ENCODE data around the gene PCDHA3.

Gene PCDHA3

GRCh38 chr5:140800816-140801493 is at the start of gene PCDHA3:
Gene PCDHA3 (plus strand): TSS chr5:140801057.
- peaks cover 2% of the 10 kb centered on the region for H3K9me3 ChIP-seq (ENCODE audit: severe bottlenecking)
- H3K4me3 ChIP-seq (ENCODE audit: severe bottlenecking): no peak within 1 kb of the TSS
- H3K4me1 ChIP-seq (ENCODE audit: insufficient read depth, poor library complexity, severe bottlenecking): no peaks in the 10 kb centered on the region
- peaks cover 25% of the 10 kb centered on the region for H3K27me3 ChIP-seq (ENCODE audit: insufficient read depth, poor library complexity, severe bottlenecking)
- ATAC-seq (ENCODE audit: low read depth) (no peak), DNase-seq (ENCODE audit: low spot score) (no peak)
- TF ChIP-seq, protein P1, sequence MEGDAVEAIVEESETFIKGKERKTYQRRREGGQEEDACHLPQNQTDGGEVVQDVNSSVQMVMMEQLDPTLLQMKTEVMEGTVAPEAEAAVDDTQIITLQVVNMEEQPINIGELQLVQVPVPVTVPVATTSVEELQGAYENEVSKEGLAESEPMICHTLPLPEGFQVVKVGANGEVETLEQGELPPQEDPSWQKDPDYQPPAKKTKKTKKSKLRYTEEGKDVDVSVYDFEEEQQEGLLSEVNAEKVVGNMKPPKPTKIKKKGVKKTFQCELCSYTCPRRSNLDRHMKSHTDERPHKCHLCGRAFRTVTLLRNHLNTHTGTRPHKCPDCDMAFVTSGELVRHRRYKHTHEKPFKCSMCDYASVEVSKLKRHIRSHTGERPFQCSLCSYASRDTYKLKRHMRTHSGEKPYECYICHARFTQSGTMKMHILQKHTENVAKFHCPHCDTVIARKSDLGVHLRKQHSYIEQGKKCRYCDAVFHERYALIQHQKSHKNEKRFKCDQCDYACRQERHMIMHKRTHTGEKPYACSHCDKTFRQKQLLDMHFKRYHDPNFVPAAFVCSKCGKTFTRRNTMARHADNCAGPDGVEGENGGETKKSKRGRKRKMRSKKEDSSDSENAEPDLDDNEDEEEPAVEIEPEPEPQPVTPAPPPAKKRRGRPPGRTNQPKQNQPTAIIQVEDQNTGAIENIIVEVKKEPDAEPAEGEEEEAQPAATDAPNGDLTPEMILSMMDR (IDR thresholded peaks at IDR 0.05; ENCODE audit: poor library complexity, severe bottlenecking): peak; percentile 20
- no peaks in the 10 kb centered on the region for H3K36me3 ChIP-seq (ENCODE audit: low read depth)
- H3K27ac ChIP-seq (ENCODE audit: poor library complexity, severe bottlenecking): no peak within 1 kb of the TSS

DNA sequence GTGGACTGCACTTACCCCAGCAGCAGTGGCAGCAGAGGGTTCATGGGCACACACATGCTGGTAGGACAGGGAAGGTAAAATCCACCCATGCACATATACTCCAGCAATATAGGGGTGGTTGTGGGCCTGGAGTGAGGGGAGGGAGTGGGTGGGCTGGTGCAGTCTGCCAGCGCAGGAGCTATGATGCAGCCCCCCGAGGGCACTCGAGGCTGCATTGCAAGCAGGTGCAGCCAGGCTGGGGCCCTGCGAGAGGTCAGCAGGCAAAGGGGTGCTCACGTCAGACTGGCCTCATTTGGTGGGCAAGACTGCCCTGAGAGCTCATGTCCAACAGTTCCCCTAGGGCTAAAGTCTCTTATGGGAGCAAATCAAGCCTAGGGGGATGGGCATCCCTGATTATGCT is 47.3 kb upstream of the PCDHA3 start:
- DNase-seq (ENCODE audit: low spot score) (no peak), ATAC-seq (ENCODE audit: low read depth) (no peak)
- TF ChIP-seq, protein P1 (IDR thresholded peaks at IDR 0.05; ENCODE audit: poor library complexity, severe bottlenecking): no peak
- Histone ChIP-seq H3K4me1 (ENCODE audit: insufficient read depth, poor library complexity, severe bottlenecking) (no peaks in the 10 kb centered on the region), H3K27ac (ENCODE audit: poor library complexity, severe bottlenecking) (no peak overlapping the region), H3K36me3 (ENCODE audit: low read depth) (no peaks in the 10 kb centered on the region), H3K27me3 (ENCODE audit: insufficient read depth, poor library complexity, severe bottlenecking) (no peaks in the 10 kb centered on the region), H3K4me3 (ENCODE audit: severe bottlenecking) (no peak overlapping the region), H3K9me3 (ENCODE audit: severe bottlenecking) (peaks cover 21% of the 10 kb centered on the region)

DNA sequence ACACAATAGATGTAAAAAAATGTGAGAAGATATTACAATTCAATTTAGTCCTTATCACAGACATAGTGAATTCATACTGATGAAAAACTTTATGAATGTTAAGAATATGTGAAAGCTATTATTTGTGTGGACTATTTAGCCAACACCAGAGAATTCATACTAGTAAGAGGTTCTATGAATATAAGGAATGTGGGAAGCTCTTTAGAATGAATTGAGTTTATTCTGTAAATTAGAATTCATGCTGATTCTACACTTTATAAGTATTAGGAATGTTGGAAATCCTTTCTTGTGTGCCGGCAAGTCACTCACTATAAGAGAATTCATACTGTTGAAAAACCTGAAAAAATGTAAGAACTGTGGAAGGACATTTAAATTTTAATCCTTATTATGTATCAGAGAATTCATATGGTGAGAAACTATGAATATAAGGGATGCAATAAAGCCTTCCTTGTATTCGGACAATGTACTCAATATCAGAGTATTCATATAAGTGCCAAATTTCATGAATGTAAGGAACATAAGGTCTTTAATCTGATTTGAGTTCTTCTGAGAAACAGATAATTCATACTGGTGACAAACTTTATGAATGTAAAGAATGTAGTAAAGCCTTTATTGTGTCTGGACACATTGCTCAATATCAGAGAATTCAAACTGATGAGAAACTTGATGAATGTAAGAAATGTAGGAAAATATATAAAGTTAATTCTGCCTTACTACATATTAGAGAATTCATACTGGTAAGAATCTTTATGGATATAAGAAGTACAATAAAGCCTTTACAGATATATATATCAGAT is 36.5 kb upstream of the PCDHA3 start:
- Histone ChIP-seq H3K4me3 (ENCODE audit: severe bottlenecking) (no peak overlapping the region), H3K9me3 (ENCODE audit: severe bottlenecking) (peaks cover 43% of the 10 kb centered on the region), H3K36me3 (ENCODE audit: low read depth) (no peaks in the 10 kb centered on the region), H3K27me3 (ENCODE audit: insufficient read depth, poor library complexity, severe bottlenecking) (no peaks in the 10 kb centered on the region), H3K4me1 (ENCODE audit: insufficient read depth, poor library complexity, severe bottlenecking) (no peaks in the 10 kb centered on the region), H3K27ac (ENCODE audit: poor library complexity, severe bottlenecking) (no peak overlapping the region)
- TF ChIP-seq, protein P1 (IDR thresholded peaks at IDR 0.05; ENCODE audit: poor library complexity, severe bottlenecking): no peak
- ATAC-seq (ENCODE audit: low read depth) (no peak), DNase-seq (ENCODE audit: low spot score) (no peak)

DNA sequence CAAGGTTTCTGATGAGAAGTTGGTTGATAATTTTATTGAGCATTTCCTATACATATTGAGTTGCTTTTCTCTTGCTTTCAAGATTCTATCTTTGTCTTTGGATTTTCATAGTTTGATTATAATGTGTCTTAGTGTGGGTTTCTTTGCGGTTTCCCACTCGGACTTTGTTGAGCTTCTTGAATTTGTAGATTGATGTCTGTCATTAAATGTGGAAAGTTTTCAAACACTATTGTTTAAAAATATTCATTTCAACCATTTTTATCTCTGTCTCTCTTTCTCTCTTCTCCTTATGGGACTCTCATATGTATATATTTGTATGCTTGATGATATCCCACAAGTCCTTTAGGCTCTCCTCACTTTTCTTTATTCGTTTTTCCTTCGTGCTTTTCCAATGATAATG is 33.4 kb upstream of the PCDHA3 start:
- TF ChIP-seq, protein P1 (IDR thresholded peaks at IDR 0.05; ENCODE audit: poor library complexity, severe bottlenecking): no peak
- no peak for DNase-seq (ENCODE audit: low spot score)

GRCh38 chr5:140780512-140780911 is 20.3 kb upstream of the PCDHA3 start:
- Histone ChIP-seq H3K9me3 (ENCODE audit: severe bottlenecking) (peaks cover 10% of the 10 kb centered on the region), H3K4me3 (ENCODE audit: severe bottlenecking) (no peak overlapping the region), H3K27ac (ENCODE audit: poor library complexity, severe bottlenecking) (no peak overlapping the region), H3K4me1 (ENCODE audit: insufficient read depth, poor library complexity, severe bottlenecking) (no peaks in the 10 kb centered on the region), H3K36me3 (ENCODE audit: low read depth) (no peaks in the 10 kb centered on the region), H3K27me3 (ENCODE audit: insufficient read depth, poor library complexity, severe bottlenecking) (no peaks in the 10 kb centered on the region)
- TF ChIP-seq, protein P1 (IDR thresholded peaks at IDR 0.05; ENCODE audit: poor library complexity, severe bottlenecking): no peak
- no peak for DNase-seq (ENCODE audit: low spot score)
- ATAC-seq (ENCODE audit: low read depth): no peak

More for the DNA sequence above, 33.4 kb upstream of the PCDHA3 start:
- Histone ChIP-seq H3K4me1 (ENCODE audit: insufficient read depth, poor library complexity, severe bottlenecking) (no peaks in the 10 kb centered on the region), H3K4me3 (ENCODE audit: severe bottlenecking) (no peak overlapping the region), H3K27me3 (ENCODE audit: insufficient read depth, poor library complexity, severe bottlenecking) (no peaks in the 10 kb centered on the region), H3K27ac (ENCODE audit: poor library complexity, severe bottlenecking) (no peak overlapping the region), H3K36me3 (ENCODE audit: low read depth) (no peaks in the 10 kb centered on the region), H3K9me3 (ENCODE audit: severe bottlenecking) (peaks cover 52% of the 10 kb centered on the region)
- ATAC-seq (ENCODE audit: low read depth): no peak
